Skin epidermis (tissue), 12 donors: ENCODE data around the gene UBTD1.
A peak's percentile ranks its signal among the peaks of the same experiment; 100 is the strongest.
"Not testable (repeated sequence)": the region's sequence is repeated elsewhere in the genome, so short reads cannot be mapped to it uniquely, and the experiment has no call there.

Experiments used
- H3K27ac ChIP-seq, 21 experiments: fragments of 200-600 bp; sonication (generic) in 11 of 21; one replicate each; pipeline ENCODE4 v1.5.0; 2020; ENCODE audit warnings: mild to moderate bottlenecking in 3 of 21, inconsistent platforms in 2 of 21, moderate library complexity in 2 of 21
- H3K4me3 ChIP-seq, 7 experiments: fragments of 200-600 bp; sonication (generic) in 2 of 7; one replicate each; pipeline ENCODE4 v1.5.0; 2020; ENCODE audit warnings: inconsistent platforms in 2 of 7, mild to moderate bottlenecking in 2 of 7, moderate library complexity in 1 of 7

The UBTD1 gene

GRCh38 chr10:97498841-97499560, at the start of gene UBTD1:
Gene UBTD1, plus strand, starts transcription at chr10:97498924. Its CDS starts 280 bp downstream, at chr10:97499204.
- H3K27ac ChIP-seq, result peak within 1 kb of the TSS; percentile 39 to 97 (median 89)
- peak within 1 kb of the TSS; percentile 81 to 98 (median 93) for H3K4me3 ChIP-seq

GRCh38 chr10:97450828-97451227, 47.9 kb upstream of the UBTD1 start:
- Histone ChIP-seq H3K27ac (no peak overlapping the region), H3K4me3 (no peak overlapping the region)

GRCh38 chr10:97451605-97452004, 47.1 kb upstream of the UBTD1 start:
- no peak overlapping the region for H3K4me3 ChIP-seq
- H3K27ac ChIP-seq, result peak overlapping the region in 3 of 21 experiments; percentile 11 to 35 (median 23)

- H3K27ac ChIP-seq, result peak overlapping the region in 1 of 21 experiments; percentile 11
- H3K4me3 ChIP-seq, result no peak overlapping the region
Observed at GRCh38 chr10:97452352-97452751, 46.4 kb upstream of the UBTD1 start.

GRCh38 chr10:97454330-97455036, 44.2 kb upstream of the UBTD1 start:
- peak overlapping the region in 5 of 21 experiments; percentile 2 to 52 (median 26) for H3K27ac ChIP-seq
- no peak overlapping the region for H3K4me3 ChIP-seq

GRCh38 chr10:97456034-97456685, 42.6 kb upstream of the UBTD1 start:
- Histone ChIP-seq H3K4me3 (no peak overlapping the region), H3K27ac (peak overlapping the region in 2 of 21 experiments; percentile 4 to 36)

- H3K27ac ChIP-seq, result peak overlapping the region in 1 of 21 experiments; percentile 36
Observed at GRCh38 chr10:97456686-97457065, 42.0 kb upstream of the UBTD1 start.

GRCh38 chr10:97459111-97459510, 39.6 kb upstream of the UBTD1 start:
- Histone ChIP-seq H3K27ac (no peak overlapping the region), H3K4me3 (no peak overlapping the region)

More at GRCh38 chr10:97456686-97457065, 42.0 kb upstream of the UBTD1 start:
- no peak overlapping the region for H3K4me3 ChIP-seq

- H3K4me3 ChIP-seq, result no peak overlapping the region
- no peak overlapping the region for H3K27ac ChIP-seq
Observed at GRCh38 chr10:97459933-97460332, 38.8 kb upstream of the UBTD1 start.

- H3K27ac ChIP-seq, result no peak overlapping the region
- H3K4me3 ChIP-seq, result no peak overlapping the region
Observed at GRCh38 chr10:97462309-97462708, 36.4 kb upstream of the UBTD1 start.

- Histone ChIP-seq H3K27ac (peak overlapping the region in 7 of 21 experiments; percentile 3 to 33 (median 24)), H3K4me3 (no peak overlapping the region)
Observed at GRCh38 chr10:97463363-97464132, 35.2 kb upstream of the UBTD1 start.

GRCh38 chr10:97464226-97464625, 34.5 kb upstream of the UBTD1 start:
- peak overlapping the region in 8 of 21 experiments; percentile 3 to 33 (median 24) for H3K27ac ChIP-seq
- no peak overlapping the region for H3K4me3 ChIP-seq

GRCh38 chr10:97465982-97466381, 32.7 kb upstream of the UBTD1 start:
- H3K4me3 ChIP-seq, result no peak overlapping the region
- peak overlapping the region in 4 of 21 experiments; percentile 7 to 55 (median 34) for H3K27ac ChIP-seq

- peak overlapping the region in 5 of 21 experiments; percentile 14 to 55 (median 36) for H3K27ac ChIP-seq
Observed at GRCh38 chr10:97466755-97467154, 32.0 kb upstream of the UBTD1 start.

GRCh38 chr10:97468162-97468561, 30.6 kb upstream of the UBTD1 start:
- H3K27ac ChIP-seq, result peak overlapping the region in 1 of 21 experiments; percentile 1

More at GRCh38 chr10:97466755-97467154, 32.0 kb upstream of the UBTD1 start:
- no peak overlapping the region for H3K4me3 ChIP-seq

GRCh38 chr10:97468781-97469180, 29.9 kb upstream of the UBTD1 start:
- H3K4me3 ChIP-seq, result not testable (repeated sequence)
- peak overlapping the region in 1 of 21 experiments; percentile 8 for H3K27ac ChIP-seq

More at GRCh38 chr10:97468162-97468561, 30.6 kb upstream of the UBTD1 start:
- no peak overlapping the region for H3K4me3 ChIP-seq

- Histone ChIP-seq H3K27ac (no peak overlapping the region), H3K4me3 (no peak overlapping the region)
Observed at GRCh38 chr10:97474918-97475317, 23.8 kb upstream of the UBTD1 start.

- Histone ChIP-seq H3K27ac (peak overlapping the region in 1 of 21 experiments; percentile 26), H3K4me3 (no peak overlapping the region)
Observed at GRCh38 chr10:97475936-97476594, 22.7 kb upstream of the UBTD1 start.

GRCh38 chr10:97479410-97479809, 19.3 kb upstream of the UBTD1 start:
- not testable (repeated sequence) for H3K27ac ChIP-seq, H3K4me3 ChIP-seq
